HEK293 (cell line): ENCODE data around the gene SZRD1.

Experiments
- BCL11A ChIP-seq: fragments of 450-650 bp; formaldehyde crosslinking; IDR thresholded peaks from 2 replicates; pipeline ENCODE4 v1.5.1; 2016; ENCODE audit warnings: low read depth, missing biosample characterization, missing genetic modification characterization
- BCL11B ChIP-seq: fragments of 450-650 bp; formaldehyde crosslinking; IDR thresholded peaks from 2 replicates; pipeline ENCODE4 v1.5.1; 2016; ENCODE audit warnings: low read depth, missing biosample characterization, missing genetic modification characterization
- OVOL3 ChIP-seq: fragments of 450-650 bp; formaldehyde crosslinking; IDR thresholded peaks from 2 replicates; pipeline ENCODE4 v1.5.1; 2016; ENCODE audit warnings: missing biosample characterization, missing genetic modification characterization
- RBAK ChIP-seq: fragments of 450-650 bp; formaldehyde crosslinking; IDR thresholded peaks from 2 replicates; pipeline ENCODE4 v1.5.1; 2016; ENCODE audit warnings: missing biosample characterization, missing genetic modification characterization
- SALL2 ChIP-seq: fragments of 450-650 bp; formaldehyde crosslinking; IDR thresholded peaks from 2 replicates; pipeline ENCODE4 v1.5.0; 2017; ENCODE audit warnings: missing biosample characterization, mild to moderate bottlenecking, missing genetic modification characterization, borderline replicate concordance
- SCRT2 ChIP-seq: fragments of 450-650 bp; formaldehyde crosslinking; IDR thresholded peaks from 2 replicates; pipeline ENCODE4 v1.5.1; 2016; ENCODE audit warnings: missing biosample characterization, missing genetic modification characterization
- TRIM28 ChIP-seq: IDR thresholded peaks from 2 replicates; pipeline ENCODE4 v1.6.1; 2011; ENCODE audit warnings: low read length, control low read depth, borderline replicate concordance
- WT1 ChIP-seq: fragments of 450-650 bp; formaldehyde crosslinking; IDR thresholded peaks from 2 replicates; pipeline ENCODE4 v1.5.1; 2016; ENCODE audit warnings: missing biosample characterization, missing genetic modification characterization
- YY2 ChIP-seq: fragments of 450-650 bp; formaldehyde crosslinking; IDR thresholded peaks from 2 replicates; pipeline ENCODE4 v1.5.1; 2016; ENCODE audit warnings: missing biosample characterization, missing genetic modification characterization
- ZBTB17 ChIP-seq: fragments of 450-650 bp; formaldehyde crosslinking; IDR thresholded peaks from 2 replicates; pipeline ENCODE4 v1.5.1; 2016; ENCODE audit warnings: missing biosample characterization, missing genetic modification characterization
- ZBTB48 ChIP-seq: fragments of 450-650 bp; formaldehyde crosslinking; IDR thresholded peaks from 2 replicates; pipeline ENCODE4 v1.5.1; 2016; ENCODE audit warnings: missing biosample characterization, missing genetic modification characterization
- ZBTB7A ChIP-seq: fragments of 450-650 bp; formaldehyde crosslinking; IDR thresholded peaks from 2 replicates; pipeline ENCODE4 v1.5.1; 2016; ENCODE audit warnings: low read depth, missing biosample characterization, missing genetic modification characterization
- ZNF10 ChIP-seq: fragments of 450-650 bp; formaldehyde crosslinking; IDR thresholded peaks from 2 replicates; pipeline ENCODE4 v1.5.1; 2017; ENCODE audit warnings: missing biosample characterization, missing genetic modification characterization
- ZNF155 ChIP-seq: fragments of 450-650 bp; formaldehyde crosslinking; IDR thresholded peaks from 2 replicates; pipeline ENCODE4 v1.5.1; 2016; ENCODE audit warnings: missing biosample characterization, missing genetic modification characterization
- ZNF211 ChIP-seq: fragments of 450-650 bp; formaldehyde crosslinking; IDR thresholded peaks from 2 replicates; pipeline ENCODE4 v1.5.1; 2016; ENCODE audit warnings: low read depth, missing biosample characterization, missing genetic modification characterization
- ZNF214 ChIP-seq: fragments of 450-650 bp; formaldehyde crosslinking; IDR thresholded peaks from 2 replicates; pipeline ENCODE4 v1.5.1; 2017; ENCODE audit warnings: missing biosample characterization, mild to moderate bottlenecking, missing genetic modification characterization, borderline replicate concordance
- ZNF223 ChIP-seq: fragments of 450-650 bp; formaldehyde crosslinking; IDR thresholded peaks from 2 replicates; pipeline ENCODE4 v1.5.1; 2016; ENCODE audit warnings: missing biosample characterization, missing genetic modification characterization
- ZNF335 ChIP-seq: fragments of 450-650 bp; formaldehyde crosslinking; conservative IDR thresholded peaks from 2 replicates; pipeline ENCODE4 v1.5.1; 2016; ENCODE audit warnings: missing biosample characterization, missing genetic modification characterization
- ZNF354C ChIP-seq: fragments of 450-650 bp; formaldehyde crosslinking; IDR thresholded peaks from 2 replicates; pipeline ENCODE4 v1.5.1; 2016; ENCODE audit warnings: missing biosample characterization, missing genetic modification characterization, low read depth, borderline replicate concordance
- ZNF514 ChIP-seq: fragments of 450-650 bp; formaldehyde crosslinking; IDR thresholded peaks from 2 replicates; pipeline ENCODE4 v1.5.1; 2016; ENCODE audit warnings: missing biosample characterization, missing genetic modification characterization
- ZNF544 ChIP-seq: fragments of 450-650 bp; formaldehyde crosslinking; IDR thresholded peaks from 2 replicates; pipeline ENCODE4 v1.5.0; 2017; ENCODE audit warnings: missing biosample characterization, missing genetic modification characterization
- ZNF555 ChIP-seq: fragments of 450-650 bp; formaldehyde crosslinking; conservative IDR thresholded peaks from 2 replicates; pipeline ENCODE4 v1.5.1; 2017; ENCODE audit warnings: missing biosample characterization, mild to moderate bottlenecking, missing genetic modification characterization, inconsistent platforms
- ZNF571 ChIP-seq: fragments of 450-650 bp; formaldehyde crosslinking; IDR thresholded peaks from 2 replicates; pipeline ENCODE4 v1.5.0; 2017; ENCODE audit warnings: missing biosample characterization, missing genetic modification characterization
- ZNF623 ChIP-seq: fragments of 450-650 bp; formaldehyde crosslinking; IDR thresholded peaks from 2 replicates; pipeline ENCODE4 v1.5.1; 2016; ENCODE audit warnings: missing biosample characterization, missing genetic modification characterization
- ZNF629 ChIP-seq: fragments of 450-650 bp; formaldehyde crosslinking; IDR thresholded peaks from 2 replicates; pipeline ENCODE4 v1.5.1; 2017; ENCODE audit warnings: missing biosample characterization, missing genetic modification characterization
- ZNF776 ChIP-seq: fragments of 450-650 bp; formaldehyde crosslinking; IDR thresholded peaks from 2 replicates; pipeline ENCODE4 v1.5.0; 2017; ENCODE audit warnings: missing biosample characterization, missing genetic modification characterization, borderline replicate concordance
- ZNF837 ChIP-seq: fragments of 450-650 bp; formaldehyde crosslinking; IDR thresholded peaks from 2 replicates; pipeline ENCODE4 v1.5.1; 2016; ENCODE audit warnings: missing biosample characterization, missing genetic modification characterization
- ZSCAN16 ChIP-seq: fragments of 450-650 bp; formaldehyde crosslinking; IDR thresholded peaks from 2 replicates; pipeline ENCODE4 v1.5.1; 2016; ENCODE audit warnings: missing biosample characterization, missing genetic modification characterization
- ZXDB ChIP-seq: fragments of 450-650 bp; formaldehyde crosslinking; IDR thresholded peaks from 2 replicates; pipeline ENCODE4 v1.5.1; 2016; ENCODE audit warnings: missing biosample characterization, missing genetic modification characterization
- TF ChIP-seq, protein P1 (sequence below): fragments of 450-650 bp; formaldehyde crosslinking; IDR thresholded peaks from 2 replicates; pipeline ENCODE4 v1.5.1; 2017; ENCODE audit warnings: missing biosample characterization, mild to moderate bottlenecking, missing genetic modification characterization, moderate library complexity
- TF ChIP-seq, protein P2 (sequence below): fragments of 450-650 bp; formaldehyde crosslinking; IDR thresholded peaks from 2 replicates; pipeline ENCODE4 v1.5.1; 2017; ENCODE audit warnings: missing biosample characterization, missing genetic modification characterization
- TF ChIP-seq, protein P3 (sequence below): fragments of 450-650 bp; formaldehyde crosslinking; IDR thresholded peaks from 2 replicates; pipeline ENCODE4 v1.5.1; 2016; ENCODE audit warnings: missing biosample characterization, missing genetic modification characterization, low read depth
- TF ChIP-seq, protein P4 (sequence below): fragments of 450-650 bp; formaldehyde crosslinking; IDR thresholded peaks from 2 replicates; pipeline ENCODE4 v1.5.1; 2016; ENCODE audit warnings: missing biosample characterization, missing genetic modification characterization

SZRD1 gene

DNA sequence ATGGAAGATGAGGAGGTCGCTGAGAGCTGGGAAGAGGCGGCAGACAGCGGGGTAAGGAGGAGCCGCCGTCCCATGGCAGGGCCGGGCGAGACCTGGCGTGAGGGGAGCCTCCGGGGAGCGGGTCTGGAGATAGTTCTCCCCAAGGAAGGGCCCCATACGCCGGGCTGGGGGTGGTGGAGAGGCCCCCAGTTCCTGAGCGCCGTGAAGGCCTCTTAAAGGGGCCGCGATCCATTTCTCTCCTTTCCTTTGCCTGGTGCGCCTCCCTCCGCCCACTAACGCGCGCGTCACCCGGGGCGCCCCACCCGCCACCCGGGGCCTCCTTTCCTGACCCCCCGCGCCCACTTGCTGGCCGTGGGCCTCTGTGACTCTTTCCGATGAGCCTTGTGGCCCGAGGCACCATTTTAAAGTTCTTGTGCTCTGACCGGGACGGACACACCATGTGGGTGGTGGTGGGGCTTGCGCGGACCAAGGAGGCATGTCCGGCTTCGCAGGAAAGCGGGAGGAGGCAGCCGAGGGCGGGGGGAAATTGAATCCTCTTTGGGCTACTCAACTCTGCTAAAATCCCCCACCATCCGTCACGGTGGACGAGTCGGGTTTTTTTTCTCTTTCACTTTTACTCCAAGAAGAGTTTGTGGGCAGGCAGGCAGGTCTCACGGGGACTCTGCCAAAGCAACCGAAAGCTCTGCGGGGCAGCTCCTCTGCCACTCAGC is 371 bp downstream of the SZRD1 start (continued):
- TF ChIP-seq ZSCAN16 (tag by site-specific recombination) (no peak), ZNF544 (tag by site-specific recombination) (no peak), ZNF214 (tag by site-specific recombination) (no peak), ZBTB17 (peak; percentile 18; the same call in 1 of the 2 replicates), BCL11B (tag by site-specific recombination) (no peak), ZNF155 (no peak), ZNF335 (tag by site-specific recombination) (peak; percentile 97), ZBTB7A (tag by site-specific recombination) (peak; percentile 31; the same call in 1 of the 2 replicates), ZNF223 (0 out of 2 replicates have a peak, but pooled peaks have one; percentile 30), RBAK (tag by site-specific recombination) (no peak), SALL2 (tag by site-specific recombination) (no peak), BCL11A (no peak), ZXDB (tag by site-specific recombination) (peak; percentile 91), ZNF354C (tag by site-specific recombination) (no peak), WT1 (tag by site-specific recombination) (no peak; the same call in 1 of the 2 replicates), ZNF571 (tag by site-specific recombination) (no peak), ZNF629 (tag by site-specific recombination) (peak; percentile 89), ZNF10 (tag by site-specific recombination) (no peak), ZNF555 (no peak), SCRT2 (tag by site-specific recombination) (no peak; the same call in 1 of the 2 replicates), ZNF514 (no peak), ZNF776 (tag by site-specific recombination) (no peak), TRIM28 (no peak), ZNF623 (tag by site-specific recombination) (no peak), OVOL3 (tag by site-specific recombination) (peak; percentile 77; the same call in 1 of the 2 replicates), ZBTB48 (tag by site-specific recombination) (no peak; the same call in 1 of the 2 replicates), ZNF837 (tag by site-specific recombination) (no peak), ZNF211 (tag by site-specific recombination) (no peak), YY2 (no peak; the same call in none of the 2 replicates)
- TF ChIP-seq, protein P1, sequence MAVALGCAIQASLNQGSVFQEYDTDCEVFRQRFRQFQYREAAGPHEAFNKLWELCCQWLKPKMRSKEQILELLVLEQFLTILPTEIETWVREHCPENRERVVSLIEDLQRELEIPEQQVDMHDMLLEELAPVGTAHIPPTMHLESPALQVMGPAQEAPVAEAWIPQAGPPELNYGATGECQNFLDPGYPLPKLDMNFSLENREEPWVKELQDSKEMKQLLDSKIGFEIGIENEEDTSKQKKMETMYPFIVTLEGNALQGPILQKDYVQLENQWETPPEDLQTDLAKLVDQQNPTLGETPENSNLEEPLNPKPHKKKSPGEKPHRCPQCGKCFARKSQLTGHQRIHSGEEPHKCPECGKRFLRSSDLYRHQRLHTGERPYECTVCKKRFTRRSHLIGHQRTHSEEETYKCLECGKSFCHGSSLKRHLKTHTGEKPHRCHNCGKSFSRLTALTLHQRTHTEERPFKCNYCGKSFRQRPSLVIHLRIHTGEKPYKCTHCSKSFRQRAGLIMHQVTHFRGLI (tag by site-specific recombination), result peak; percentile 63
- TF ChIP-seq, protein P2, sequence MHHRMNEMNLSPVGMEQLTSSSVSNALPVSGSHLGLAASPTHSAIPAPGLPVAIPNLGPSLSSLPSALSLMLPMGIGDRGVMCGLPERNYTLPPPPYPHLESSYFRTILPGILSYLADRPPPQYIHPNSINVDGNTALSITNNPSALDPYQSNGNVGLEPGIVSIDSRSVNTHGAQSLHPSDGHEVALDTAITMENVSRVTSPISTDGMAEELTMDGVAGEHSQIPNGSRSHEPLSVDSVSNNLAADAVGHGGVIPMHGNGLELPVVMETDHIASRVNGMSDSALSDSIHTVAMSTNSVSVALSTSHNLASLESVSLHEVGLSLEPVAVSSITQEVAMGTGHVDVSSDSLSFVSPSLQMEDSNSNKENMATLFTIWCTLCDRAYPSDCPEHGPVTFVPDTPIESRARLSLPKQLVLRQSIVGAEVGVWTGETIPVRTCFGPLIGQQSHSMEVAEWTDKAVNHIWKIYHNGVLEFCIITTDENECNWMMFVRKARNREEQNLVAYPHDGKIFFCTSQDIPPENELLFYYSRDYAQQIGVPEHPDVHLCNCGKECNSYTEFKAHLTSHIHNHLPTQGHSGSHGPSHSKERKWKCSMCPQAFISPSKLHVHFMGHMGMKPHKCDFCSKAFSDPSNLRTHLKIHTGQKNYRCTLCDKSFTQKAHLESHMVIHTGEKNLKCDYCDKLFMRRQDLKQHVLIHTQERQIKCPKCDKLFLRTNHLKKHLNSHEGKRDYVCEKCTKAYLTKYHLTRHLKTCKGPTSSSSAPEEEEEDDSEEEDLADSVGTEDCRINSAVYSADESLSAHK (tag by site-specific recombination), result no peak
- TF ChIP-seq, protein P3, sequence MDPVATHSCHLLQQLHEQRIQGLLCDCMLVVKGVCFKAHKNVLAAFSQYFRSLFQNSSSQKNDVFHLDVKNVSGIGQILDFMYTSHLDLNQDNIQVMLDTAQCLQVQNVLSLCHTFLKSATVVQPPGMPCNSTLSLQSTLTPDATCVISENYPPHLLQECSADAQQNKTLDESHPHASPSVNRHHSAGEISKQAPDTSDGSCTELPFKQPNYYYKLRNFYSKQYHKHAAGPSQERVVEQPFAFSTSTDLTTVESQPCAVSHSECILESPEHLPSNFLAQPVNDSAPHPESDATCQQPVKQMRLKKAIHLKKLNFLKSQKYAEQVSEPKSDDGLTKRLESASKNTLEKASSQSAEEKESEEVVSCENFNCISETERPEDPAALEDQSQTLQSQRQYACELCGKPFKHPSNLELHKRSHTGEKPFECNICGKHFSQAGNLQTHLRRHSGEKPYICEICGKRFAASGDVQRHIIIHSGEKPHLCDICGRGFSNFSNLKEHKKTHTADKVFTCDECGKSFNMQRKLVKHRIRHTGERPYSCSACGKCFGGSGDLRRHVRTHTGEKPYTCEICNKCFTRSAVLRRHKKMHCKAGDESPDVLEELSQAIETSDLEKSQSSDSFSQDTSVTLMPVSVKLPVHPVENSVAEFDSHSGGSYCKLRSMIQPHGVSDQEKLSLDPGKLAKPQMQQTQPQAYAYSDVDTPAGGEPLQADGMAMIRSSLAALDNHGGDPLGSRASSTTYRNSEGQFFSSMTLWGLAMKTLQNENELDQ (tag by site-specific recombination), result no peak
- TF ChIP-seq, protein P4, sequence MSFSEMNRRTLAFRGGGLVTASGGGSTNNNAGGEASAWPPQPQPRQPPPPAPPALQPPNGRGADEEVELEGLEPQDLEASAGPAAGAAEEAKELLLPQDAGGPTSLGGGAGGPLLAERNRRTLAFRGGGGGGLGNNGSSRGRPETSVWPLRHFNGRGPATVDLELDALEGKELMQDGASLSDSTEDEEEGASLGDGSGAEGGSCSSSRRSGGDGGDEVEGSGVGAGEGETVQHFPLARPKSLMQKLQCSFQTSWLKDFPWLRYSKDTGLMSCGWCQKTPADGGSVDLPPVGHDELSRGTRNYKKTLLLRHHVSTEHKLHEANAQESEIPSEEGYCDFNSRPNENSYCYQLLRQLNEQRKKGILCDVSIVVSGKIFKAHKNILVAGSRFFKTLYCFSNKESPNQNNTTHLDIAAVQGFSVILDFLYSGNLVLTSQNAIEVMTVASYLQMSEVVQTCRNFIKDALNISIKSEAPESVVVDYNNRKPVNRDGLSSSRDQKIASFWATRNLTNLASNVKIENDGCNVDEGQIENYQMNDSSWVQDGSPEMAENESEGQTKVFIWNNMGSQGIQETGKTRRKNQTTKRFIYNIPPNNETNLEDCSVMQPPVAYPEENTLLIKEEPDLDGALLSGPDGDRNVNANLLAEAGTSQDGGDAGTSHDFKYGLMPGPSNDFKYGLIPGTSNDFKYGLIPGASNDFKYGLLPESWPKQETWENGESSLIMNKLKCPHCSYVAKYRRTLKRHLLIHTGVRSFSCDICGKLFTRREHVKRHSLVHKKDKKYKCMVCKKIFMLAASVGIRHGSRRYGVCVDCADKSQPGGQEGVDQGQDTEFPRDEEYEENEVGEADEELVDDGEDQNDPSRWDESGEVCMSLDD (tag by site-specific recombination), result peak; percentile 93
